Raji (cell line): Measurements from ENCODE around the gene SLC35A5.

Experiments used
- POLR2A ChIP-seq: IDR thresholded peaks from 2 replicates; pipeline ENCODE4 v1.6.1; 2011; ENCODE audit warnings: low read depth, low read length, control low read depth; ENCODE audit not compliant: insufficient read depth

SLC35A5 gene

GRCh38 chr3:112605285-112605684 lies 43.4 kb downstream of the SLC35A5 start:
- TF ChIP-seq POLR2A = no peak

- TF ChIP-seq POLR2A = no peak
Measured at GRCh38 chr3:112606098-112606497, 44.3 kb downstream of the SLC35A5 start.

- no peak for TF ChIP-seq POLR2A
Measured at GRCh38 chr3:112607863-112608262, 46.0 kb downstream of the SLC35A5 start.

- TF ChIP-seq POLR2A = no peak
Measured at GRCh38 chr3:112610121-112610520, 48.3 kb downstream of the SLC35A5 start.

- no peak for TF ChIP-seq POLR2A
Measured at GRCh38 chr3:112611752-112612515, 50.1 kb downstream of the SLC35A5 start.

- TF ChIP-seq POLR2A = no peak
Measured at GRCh38 chr3:112615989-112616731, 54.3 kb downstream of the SLC35A5 start.

GRCh38 chr3:112617285-112617684 lies 55.4 kb downstream of the SLC35A5 start:
- TF ChIP-seq POLR2A = no peak

GRCh38 chr3:112619295-112619694 lies 57.5 kb downstream of the SLC35A5 start:
- no peak for TF ChIP-seq POLR2A

- no peak for TF ChIP-seq POLR2A
Measured at GRCh38 chr3:112623213-112623612, 61.4 kb downstream of the SLC35A5 start.

GRCh38 chr3:112623717-112624116 lies 61.9 kb downstream of the SLC35A5 start:
- no peak for TF ChIP-seq POLR2A

GRCh38 chr3:112627419-112627818 lies 65.6 kb downstream of the SLC35A5 start:
- TF ChIP-seq POLR2A = no peak

GRCh38 chr3:112627919-112628466 lies 66.1 kb downstream of the SLC35A5 start:
- no peak for TF ChIP-seq POLR2A

GRCh38 chr3:112629425-112629824 lies 67.6 kb downstream of the SLC35A5 start:
- no peak for TF ChIP-seq POLR2A

- no peak for TF ChIP-seq POLR2A
Measured at GRCh38 chr3:112631257-112631656, 69.4 kb downstream of the SLC35A5 start.

GRCh38 chr3:112632596-112632995 lies 70.8 kb downstream of the SLC35A5 start:
- TF ChIP-seq POLR2A = no peak

GRCh38 chr3:112633191-112633590 lies 71.3 kb downstream of the SLC35A5 start:
- no peak for TF ChIP-seq POLR2A
